Endothelial cell of umbilical vein (primary cell): ENCODE results near the gene FAM193B. TPM values are rescaled to one million over a fixed set of nuclear protein-coding genes. Genes with fewer than 3 reads are reported as not detected.

Source experiments
- BruUV-seq: library from RNA; stranded (reverse); fragments of 400-500 nt; replicated peaks from 2 replicates; lab custom pipeline; 2021; lab: Mats Ljungman, UMichigan
- CTCF ChIA-PET: fragments of 300-600, 350-600 bp; sonication (Branson Sonifier 250); formaldehyde crosslinking; loops from one replicate; lab custom pipeline; 2021; ENCODE audit warnings: antibody characterized with exemption, inconsistent platforms; lab: Charles Lee
- POLR2A ChIA-PET: fragments of 300-600, 350-600 bp; sonication (Branson Sonifier 250); formaldehyde crosslinking; loops from one replicate; lab custom pipeline; 2021; ENCODE audit warnings: antibody characterized with exemption, inconsistent platforms; lab: Charles Lee
- DNase-seq: peaks from one replicate; pipeline ENCODE4 v3.0.0-alpha.2; 2011; ENCODE audit warnings: low read depth, low spot score
- FAIRE-seq: peaks from 2 replicates; lab custom pipeline; 2011; peaks lifted over from hg19 to GRCh38; lab: Jason Lieb, UNC
- H2AFZ ChIP-seq: 2 replicates; pipeline ENCODE4 v1.6.0; 2012; ENCODE audit warnings: low read depth, low read length, control low read depth, inconsistent platforms
- H3K27ac ChIP-seq: 2 replicates; pipeline ENCODE4 v1.5.1; 2011; ENCODE audit warnings: low read depth, mild to moderate bottlenecking, control low read depth, low read length, moderate library complexity; ENCODE audit not compliant: insufficient read depth
- H3K27me3 ChIP-seq, 2 experiments: 2 replicates each; pipeline versions ENCODE4 v1.6.0 to v1.6.1; 2011; ENCODE audit warnings: low read length in 2 of 2, mixed read lengths in 1 of 2; ENCODE audit not compliant: control insufficient read depth in 2 of 2, insufficient read depth in 2 of 2
- H3K36me3 ChIP-seq, 2 experiments: 2 replicates in 1 of 2; 3 replicates in 1 of 2; pipeline ENCODE4 v1.5.1; 2011; ENCODE audit warnings: low read length in 2 of 2, mild to moderate bottlenecking in 1 of 2, moderate library complexity in 1 of 2; ENCODE audit not compliant: control insufficient read depth in 2 of 2, insufficient read depth in 2 of 2; ENCODE audit errors: extremely low read depth in 1 of 2
- H3K4me1 ChIP-seq: 3 replicates; pipeline ENCODE4 v1.5.1; 2011; ENCODE audit warnings: mild to moderate bottlenecking, low read length; ENCODE audit not compliant: control insufficient read depth, insufficient read depth; ENCODE audit errors: extremely low read depth
- H3K4me2 ChIP-seq: 2 replicates; pipeline ENCODE4 v1.6.1; 2011; ENCODE audit warnings: low read length, control low read depth, mixed read lengths; ENCODE audit not compliant: insufficient read depth
- H3K4me3 ChIP-seq, 3 experiments: fragments of 200-600 bp in 1 of 3; sonication (generic), shearing (Covaris generic) in 1 of 3; replicated peaks in 1 of 3; 2 replicates each; pipeline ENCODE4 v1.5.1; 2011 to 2016; ENCODE audit warnings: control low read depth in 3 of 3, low read length in 3 of 3, mild to moderate bottlenecking in 2 of 3, inconsistent platforms in 1 of 3, low read depth in 1 of 3, moderate library complexity in 1 of 3; ENCODE audit not compliant: insufficient read depth in 1 of 3
- H3K79me2 ChIP-seq: 2 replicates; pipeline ENCODE4 v1.6.0; 2012; ENCODE audit warnings: low read length, inconsistent platforms; ENCODE audit not compliant: control insufficient read depth, insufficient read depth
- H3K9ac ChIP-seq: replicated peaks from 2 replicates; pipeline ENCODE3; 2011; ENCODE audit warnings: low read length, control low read depth; ENCODE audit not compliant: insufficient read depth; ENCODE audit errors: extremely low read depth
- H3K9me1 ChIP-seq: replicated peaks from 3 replicates; pipeline ENCODE4 v1.6.0; 2011; ENCODE audit warnings: mild to moderate bottlenecking, low read length; ENCODE audit not compliant: control insufficient read depth, insufficient read depth; ENCODE audit errors: extremely low read depth
- H3K9me3 ChIP-seq: replicated peaks from 2 replicates; pipeline ENCODE4 v1.5.1; 2012; ENCODE audit warnings: low read length, inconsistent platforms; ENCODE audit not compliant: control insufficient read depth, insufficient read depth
- H4K20me1 ChIP-seq: replicated peaks from 2 replicates; pipeline ENCODE3; 2011; ENCODE audit warnings: mild to moderate bottlenecking, low read length; ENCODE audit not compliant: control insufficient read depth, insufficient read depth; ENCODE audit errors: extremely low read depth
- EZH2 ChIP-seq: IDR thresholded peaks from 2 replicates; pipeline ENCODE4 v1.6.1; 2012; ENCODE audit warnings: borderline replicate concordance, low read depth, mild to moderate bottlenecking, moderate library complexity, low read length, inconsistent platforms; ENCODE audit not compliant: severe bottlenecking
- POLR2AphosphoS5 ChIP-seq: IDR thresholded peaks from 2 replicates; pipeline ENCODE4 v1.6.1; 2012; ENCODE audit warnings: low read depth, mild to moderate bottlenecking, control low read depth, low read length, moderate library complexity; ENCODE audit not compliant: insufficient read depth
- dilution Hi-C: fragments of 300-500 bp; cut with MboI; formaldehyde crosslinking; loops from one replicate; pipeline ENCODE4 v1.15.0; 2019; ENCODE audit warnings: low sequenced_read_pairs; ENCODE audit not compliant: extremely low pct_ligation_motif_present
- intact Hi-C: fragments of 100-400 bp; cut with micrococcal nuclease; formaldehyde crosslinking; loops from one replicate; pipeline ENCODE4 v1.10.0; 2022
- polyA plus RNA-seq, 4 experiments: library from polyadenylated mRNA; depleted of rRNA in 3 of 4; stranded (reverse) in 3 of 4; unstranded in 1 of 4; fragments of >200 nt; gene quantifications; 2 replicates each; pipeline versions ENCODE4 v1.2.1 to v1.2.3, GENCODE V29; 2011 to 2012; ENCODE audit warnings: missing spikeins in 1 of 4
- total RNA-seq: library from RNA; stranded (reverse); gene quantifications from 2 replicates; pipeline ENCODE4 v1.2.3, GENCODE V29; 2021

Gene FAM193B
- total and polyA plus RNA-seq, 2 donors (not counting 3 experiments of a cell fraction or from before 2014, with no cell fraction given), result 57.9 to 75.7 TPM

DNA sequence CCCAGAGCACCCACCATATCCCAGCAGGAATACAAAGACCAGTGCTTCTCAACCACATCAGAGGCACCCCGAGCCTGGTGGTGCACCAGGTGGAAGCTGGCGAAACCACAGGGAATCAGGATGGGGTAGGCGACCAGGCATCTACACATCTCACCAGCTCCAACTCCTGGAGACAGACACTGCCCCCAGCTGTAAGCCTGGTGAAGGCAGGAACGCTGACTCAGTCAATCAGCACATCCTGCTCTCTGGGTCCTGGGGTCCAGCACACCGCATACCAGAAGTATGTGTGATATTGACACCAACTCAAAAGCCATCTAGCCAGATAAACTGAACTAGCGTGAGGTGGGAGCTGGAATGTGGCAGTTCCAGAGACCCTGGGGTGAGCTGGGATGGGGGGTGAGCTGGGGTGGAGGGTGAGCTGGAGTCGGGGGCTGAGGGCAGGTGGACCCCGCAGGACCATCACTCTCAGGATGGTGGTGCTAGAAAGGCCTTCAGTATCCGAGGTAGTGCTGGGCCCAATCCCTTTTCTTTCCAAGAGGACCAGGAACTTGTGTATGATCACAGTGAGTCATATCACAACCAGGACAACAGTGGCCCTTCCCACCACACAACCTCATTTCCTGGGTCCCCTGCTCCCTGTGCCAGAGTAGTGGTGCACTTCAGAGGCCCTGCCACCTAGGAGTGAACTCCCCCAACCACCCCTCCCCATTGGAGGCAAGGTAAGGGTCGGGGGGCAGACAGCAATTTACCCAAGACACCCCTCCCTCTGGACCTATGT is 83.4 kb downstream of the FAM193B start:
- POLR2A ChIA-PET, result interaction anchor here (0.6 to 1.3 kb wide), 2 partner anchors 12 to 25 kb away, joined by 4 read pairs; no protein-coding TSS in a partner anchor
- H3K4me1 ChIP-seq, result peaks cover 31% of the 10 kb centered on the region

More for the DNA sequence above, 83.4 kb downstream of the FAM193B start:
- TF ChIP-seq POLR2AphosphoS5 (peak; percentile 9), EZH2 (no peak)
- FAIRE-seq, result peak; percentile 68
- Histone ChIP-seq H3K4me3 (no peak overlapping the region), H3K36me3 (peaks cover 12 to 27% of the 10 kb centered on the region in 2 experiments), H3K27me3 (no peaks in the 10 kb centered on the region), H3K27ac (peak overlapping the region; percentile 10), H4K20me1 (no peaks in the 10 kb centered on the region), H3K79me2 (peaks cover 49% of the 10 kb centered on the region), H3K9me1 (no peaks in the 10 kb centered on the region), H3K9me3 (no peaks in the 10 kb centered on the region), H3K4me2 (peak overlapping the region; percentile 77), H2AFZ (no peak overlapping the region), H3K9ac (no peak overlapping the region)
- BruUV-seq, result TSS peak; percentile 10
- dilution Hi-C loops, result no loop called here
- CTCF ChIA-PET, result interaction anchor here (1.4 to 4.5 kb wide), 8 partner anchors 8 to 67 kb away, joined by 3 to 57 read pairs (median 6); no protein-coding TSS in a partner anchor
- no peak for DNase-seq
- intact Hi-C loops, result loop anchor here (10.0 kb wide), 1 partner anchor 1026 kb away; the partner anchor contains the start of gene FAF2

Other genes with a start within 250 kb of the FAM193B start
- gene MXD3, start 242.7 kb downstream of the FAM193B start, total RNA-seq, result 30.5 and 44.2 TPM in 2 replicates
- gene MXD3, start 242.7 kb downstream of the FAM193B start, polyA plus RNA-seq, result 38.4 and 49.9 TPM in 2 replicates
- 151 and 160 TPM in 2 replicates for gene LMAN2, start 202.9 kb downstream of the FAM193B start, total RNA-seq
- gene LMAN2, start 202.9 kb downstream of the FAM193B start, polyA plus RNA-seq, result 370 and 475 TPM in 2 replicates
- 4.3 and 4.8 TPM in 2 replicates for gene RGS14, start 196.6 kb downstream of the FAM193B start, total RNA-seq
- 7.3 and 9.9 TPM in 2 replicates for gene RGS14, start 196.6 kb downstream of the FAM193B start, polyA plus RNA-seq
- gene SLC34A1, start 170.1 kb downstream of the FAM193B start, total RNA-seq, result not detected in 2 replicates
- gene SLC34A1, start 170.1 kb downstream of the FAM193B start, polyA plus RNA-seq, result not detected in 2 replicates
- not detected in 2 replicates for gene PFN3, start 153.9 kb downstream of the FAM193B start, total RNA-seq
- gene PFN3, start 153.9 kb downstream of the FAM193B start, polyA plus RNA-seq, result not detected in 2 replicates
- 1.00 and 1.4 TPM in 2 replicates for gene F12, start 145.0 kb downstream of the FAM193B start, total RNA-seq
- gene F12, start 145.0 kb downstream of the FAM193B start, polyA plus RNA-seq, result 1.4 and 2.7 TPM in 2 replicates
- gene GRK6, start 127.9 kb downstream of the FAM193B start, total RNA-seq, result 36.4 and 37.0 TPM in 2 replicates
- 22.9 and 28.9 TPM in 2 replicates for gene GRK6, start 127.9 kb downstream of the FAM193B start, polyA plus RNA-seq
- 5.7 and 6.5 TPM in 2 replicates for gene PRR7, start 107.7 kb downstream of the FAM193B start, total RNA-seq
- 6.6 and 10.5 TPM in 2 replicates for gene PRR7, start 107.7 kb downstream of the FAM193B start, polyA plus RNA-seq
- gene DBN1, start 80.9 kb downstream of the FAM193B start, total RNA-seq, result 310 and 336 TPM in 2 replicates
- gene DBN1, start 80.9 kb downstream of the FAM193B start, polyA plus RNA-seq, result 198 and 267 TPM in 2 replicates
- 318 and 371 TPM in 2 replicates for gene PDLIM7, start 57.0 kb downstream of the FAM193B start, total RNA-seq
- 314 and 418 TPM in 2 replicates for gene PDLIM7, start 57.0 kb downstream of the FAM193B start, polyA plus RNA-seq
- gene DOK3, start 44.7 kb downstream of the FAM193B start, total RNA-seq, result 5.3 and 8.1 TPM in 2 replicates
- 4.8 and 5.1 TPM in 2 replicates for gene DOK3, start 44.7 kb downstream of the FAM193B start, polyA plus RNA-seq
- 86.4 and 103 TPM in 2 replicates for gene DDX41, start 37.6 kb downstream of the FAM193B start, total RNA-seq
- 118 and 127 TPM in 2 replicates for gene DDX41, start 37.6 kb downstream of the FAM193B start, polyA plus RNA-seq
- 286 and 291 TPM in 2 replicates for gene TMED9, start 37.6 kb upstream of the FAM193B start, total RNA-seq
- 314 and 331 TPM in 2 replicates for gene TMED9, start 37.6 kb upstream of the FAM193B start, polyA plus RNA-seq
- 35.1 and 35.3 TPM in 2 replicates for gene B4GALT7, start 45.6 kb upstream of the FAM193B start, total RNA-seq
- gene B4GALT7, start 45.6 kb upstream of the FAM193B start, polyA plus RNA-seq, result 78.9 and 101 TPM in 2 replicates
- not detected in 2 replicates for gene FAM153A, start 228.3 kb upstream of the FAM193B start, total RNA-seq
- gene FAM153A, start 228.3 kb upstream of the FAM193B start, polyA plus RNA-seq, result not detected in 2 replicates